CD4-positive, alpha-beta T cell (primary cell): ENCODE results near the gene GPS2. TPM values are rescaled to one million over a fixed set of nuclear protein-coding genes. Genes with fewer than 3 reads are reported as not detected.

Experiments
- ATAC-seq: fragments of 200-7000 bp; cut with Tn5 transposase; one replicate; pipeline ENCODE4 v1.10.0; 2022; ENCODE audit warnings: mild to moderate bottlenecking; ENCODE audit not compliant: poor library complexity
- CTCF ChIA-PET: fragments of 350-600 bp; sonication (Branson Sonifier 250); formaldehyde crosslinking; loops from one replicate; lab custom pipeline; 2021; ENCODE audit warnings: antibody characterized with exemption, inconsistent platforms; lab: Charles Lee
- POLR2A ChIA-PET: fragments of 350-600 bp; sonication (Branson Sonifier 250); formaldehyde crosslinking; loops from one replicate; lab custom pipeline; 2021; ENCODE audit warnings: antibody characterized with exemption, inconsistent platforms; lab: Charles Lee
- DNase-seq, 14 experiments: peaks; one replicate each; pipeline ENCODE4 v3.0.0-alpha.2; 2013 to 2020; ENCODE audit warnings: mixed read lengths in 2 of 14
- H3K27ac ChIP-seq, 2 donors: one replicate each; pipeline versions ENCODE4 v1.5.1 to v1.7.0; 2013; ENCODE audit warnings: low read length in 2 of 2, low read depth in 1 of 2, mild to moderate bottlenecking in 1 of 2
- H3K27me3 ChIP-seq, 2 experiments: 1 replicate in 1 of 2; 2 replicates in 1 of 2; pipeline versions ENCODE4 v1.6.1 to v1.7.0; 2013; ENCODE audit warnings: low read length in 2 of 2, control low read depth in 1 of 2, mild to moderate bottlenecking in 1 of 2, moderate library complexity in 1 of 2; ENCODE audit not compliant: insufficient read depth in 2 of 2, control insufficient read depth in 1 of 2
- H3K36me3 ChIP-seq: one replicate; pipeline ENCODE4 v1.6.1; 2013; ENCODE audit warnings: low read length, control low read depth; ENCODE audit not compliant: insufficient read depth
- H3K4me1 ChIP-seq: one replicate; pipeline ENCODE4 v1.6.1; 2013; ENCODE audit warnings: low read length, control low read depth; ENCODE audit not compliant: insufficient read depth
- H3K4me3 ChIP-seq: one replicate; pipeline ENCODE4 v1.5.1; 2013; ENCODE audit warnings: mild to moderate bottlenecking, low read length, moderate library complexity
- H3K9me3 ChIP-seq, 2 experiments: 1 replicate in 1 of 2; 2 replicates in 1 of 2; pipeline versions ENCODE4 v1.6.1 to v1.7.0; 2013; ENCODE audit warnings: low read length in 2 of 2, mild to moderate bottlenecking in 2 of 2, control low read depth in 1 of 2, moderate library complexity in 1 of 2; ENCODE audit not compliant: control insufficient read depth in 1 of 2, insufficient read depth in 1 of 2
- H3K27ac Mint-ChIP-seq: one replicate; pipeline ENCODE4 v1.8.0; 2020; ENCODE audit warnings: mixed read lengths
- H3K27me3 Mint-ChIP-seq: one replicate; pipeline ENCODE4 v1.8.0; 2021; ENCODE audit warnings: mixed read lengths
- H3K36me3 Mint-ChIP-seq: one replicate; pipeline ENCODE4 v1.8.0; 2021; ENCODE audit warnings: low read depth, mixed read lengths
- H3K4me1 Mint-ChIP-seq: one replicate; pipeline ENCODE4 v1.8.0; 2021; ENCODE audit warnings: low read depth, mixed read lengths
- H3K4me3 Mint-ChIP-seq: one replicate; pipeline ENCODE4 v1.8.0; 2020; ENCODE audit warnings: mild to moderate bottlenecking, mixed read lengths
- H3K9me3 Mint-ChIP-seq: one replicate; pipeline ENCODE4 v1.8.0; 2020; ENCODE audit warnings: mixed read lengths
- CTCF ChIP-seq: fragments of 200-600 bp; IDR thresholded peaks from one replicate; pipeline ENCODE4 v1.8.0; 2022; ENCODE audit warnings: antibody characterized with exemption, mild to moderate bottlenecking
- intact Hi-C, 2 experiments: fragments of 100-400 bp; cut with DNase I in 1 of 2; cut with micrococcal nuclease in 1 of 2; formaldehyde crosslinking; loops; one replicate each; pipeline versions ENCODE4 v1.15.1 to v1.9.0; 2023 to 2025; cut with DNase I, micrococcal nuclease
- total RNA-seq, 174 experiments: library from RNA in 2 of 174; stranded (reverse) in 2 of 174; gene quantifications; one replicate each; pipeline ENCODE4 v1.2.3 and lab custom pipeline; 2021 to 2026

Gene GPS2
- total RNA-seq, 2 experiments from 2014 or later = 122 to 140 TPM

- Mint-ChIP-seq H3K27me3 (no peaks in the 10 kb centered on the region), H3K4me1 (peaks cover 68% of the 10 kb centered on the region), H3K4me3 (peak overlapping the region; percentile 92), H3K36me3 (peaks cover 73% of the 10 kb centered on the region), H3K27ac (peak overlapping the region; percentile 98), H3K9me3 (no peaks in the 10 kb centered on the region)
- TF ChIP-seq CTCF = no peak
- intact Hi-C loops = loop anchor here (5.0 kb wide), 4 partner anchors 57 to 173 kb away; partner anchors contain the start of genes CTDNEP1 (in 1 of the 2), ELP5 (in 1 of the 2), FGF11 (in 1 of the 2) and POLR2A (in 1 of the 2)
- H3K9me3 ChIP-seq = no peaks in the 10 kb centered on the region
- no peak for ATAC-seq
- H3K27me3 ChIP-seq = no peaks in the 10 kb centered on the region
- peaks cover 55% of the 10 kb centered on the region for H3K36me3 ChIP-seq
- POLR2A ChIA-PET = interaction anchor here (0.6 to 4.1 kb wide), 13 partner anchors 21 to 913 kb away, joined by 3 to 52 read pairs (median 4); partner anchors contain the start of genes ACAP1, CTDNEP1, GABARAP and MPDU1
- H3K4me1 ChIP-seq = peaks cover 64% of the 10 kb centered on the region
- peak overlapping the region; percentile 97 to 99 for H3K27ac ChIP-seq
- no peak for DNase-seq
- CTCF ChIA-PET = interaction anchor here (1.2 to 1.5 kb wide), 3 partner anchors 15 to 27 kb away, joined by 3 to 4 read pairs (median 3); partner anchors contain the start of genes ACAP1 and NEURL4
- H3K4me3 ChIP-seq = peak overlapping the region; percentile 76
These were observed 5.5 kb downstream of the GPS2 start for GRCh38 chr17:7309628-7310027.

- POLR2A ChIA-PET = interaction anchor here (0.6 to 4.1 kb wide), 15 partner anchors 12 to 914 kb away, joined by 3 to 52 read pairs (median 4); partner anchors contain the start of genes ACAP1, CTDNEP1, GABARAP and MPDU1
- H3K27me3 ChIP-seq = no peaks in the 10 kb centered on the region
- H3K9me3 ChIP-seq = no peaks in the 10 kb centered on the region
- H3K4me1 ChIP-seq = peaks cover 56% of the 10 kb centered on the region
- peak overlapping the region; percentile 76 for H3K4me3 ChIP-seq
- peak; percentile 37 for ATAC-seq
- H3K27me3 Mint-ChIP-seq = no peaks in the 10 kb centered on the region
- H3K27ac ChIP-seq = peak overlapping the region; percentile 97 to 99
- CTCF ChIA-PET = interaction anchor here (1.2 to 1.5 kb wide), 4 partner anchors 12 to 28 kb away, joined by 3 to 4 read pairs (median 4); partner anchors contain the start of genes ACAP1 and NEURL4
- H3K36me3 Mint-ChIP-seq = peaks cover 65% of the 10 kb centered on the region
- no peak for TF ChIP-seq CTCF
- peak overlapping the region; percentile 98 for H3K27ac Mint-ChIP-seq
- peak overlapping the region; percentile 92 for H3K4me3 Mint-ChIP-seq
- intact Hi-C loops = loop anchor here (5.0 kb wide), 4 partner anchors 57 to 173 kb away; partner anchors contain the start of genes CTDNEP1 (in 1 of the 2), ELP5 (in 1 of the 2), FGF11 (in 1 of the 2) and POLR2A (in 1 of the 2)
- H3K4me1 Mint-ChIP-seq = peaks cover 60% of the 10 kb centered on the region
- peak; percentile 74 to 98 (median 80) for DNase-seq
- H3K36me3 ChIP-seq = peaks cover 47% of the 10 kb centered on the region
- H3K9me3 Mint-ChIP-seq = no peaks in the 10 kb centered on the region
These were observed 6.3 kb downstream of the GPS2 start for GRCh38 chr17:7308625-7309433.
